NB4 (cell line): ENCODE results near the gene HOXA5.

Source experiments
- DNase-seq: peaks from one replicate; pipeline ENCODE4 v3.0.0; 2010; ENCODE audit warnings: low read depth
- H3K4me3 ChIP-seq: one replicate; pipeline ENCODE4 v1.5.1; 2011; ENCODE audit warnings: mild to moderate bottlenecking, low read depth, low read length, moderate library complexity
- MYC ChIP-seq: IDR thresholded peaks from 2 replicates; pipeline ENCODE4 v1.6.1; 2011; ENCODE audit warnings: low read depth, low read length
- POLR2A ChIP-seq: IDR thresholded peaks from 2 replicates; pipeline ENCODE4 v1.6.1; 2011; ENCODE audit warnings: mild to moderate bottlenecking; ENCODE audit not compliant: insufficient read length; ENCODE audit errors: extremely low read depth
- TF ChIP-seq, protein P1 (sequence below): IDR thresholded peaks from 2 replicates; pipeline ENCODE4 v1.6.1; 2011; ENCODE audit warnings: low read depth, low read length
- TF ChIP-seq, protein P2 (sequence below): IDR thresholded peaks from one replicate; pipeline ENCODE4 v1.5.1; 2012; ENCODE audit warnings: low read depth, low read length

Gene HOXA5

DNA sequence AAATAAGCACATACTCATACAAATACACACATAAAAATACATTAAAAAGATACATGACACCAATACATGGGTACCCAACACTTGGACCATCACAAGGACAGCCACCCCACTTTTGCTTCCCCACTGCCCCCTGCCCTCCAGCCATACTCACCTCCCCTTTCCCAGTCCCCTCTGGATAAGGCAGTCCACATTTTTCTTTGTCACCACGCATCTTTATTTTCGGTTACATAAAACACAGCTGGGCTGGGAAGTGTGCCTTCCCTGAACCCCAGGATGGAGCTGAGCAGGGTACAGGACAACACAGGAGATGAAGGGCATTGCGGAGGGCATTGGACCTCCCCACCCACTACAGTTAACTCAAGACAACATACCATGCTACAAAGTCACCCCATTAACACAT lies 10.0 kb upstream of the HOXA5 start:
- no peak for TF ChIP-seq MYC
- TF ChIP-seq POLR2A = no peak
- TF ChIP-seq, protein P1, sequence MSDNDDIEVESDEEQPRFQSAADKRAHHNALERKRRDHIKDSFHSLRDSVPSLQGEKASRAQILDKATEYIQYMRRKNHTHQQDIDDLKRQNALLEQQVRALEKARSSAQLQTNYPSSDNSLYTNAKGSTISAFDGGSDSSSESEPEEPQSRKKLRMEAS = no peak
- TF ChIP-seq, protein P2, sequence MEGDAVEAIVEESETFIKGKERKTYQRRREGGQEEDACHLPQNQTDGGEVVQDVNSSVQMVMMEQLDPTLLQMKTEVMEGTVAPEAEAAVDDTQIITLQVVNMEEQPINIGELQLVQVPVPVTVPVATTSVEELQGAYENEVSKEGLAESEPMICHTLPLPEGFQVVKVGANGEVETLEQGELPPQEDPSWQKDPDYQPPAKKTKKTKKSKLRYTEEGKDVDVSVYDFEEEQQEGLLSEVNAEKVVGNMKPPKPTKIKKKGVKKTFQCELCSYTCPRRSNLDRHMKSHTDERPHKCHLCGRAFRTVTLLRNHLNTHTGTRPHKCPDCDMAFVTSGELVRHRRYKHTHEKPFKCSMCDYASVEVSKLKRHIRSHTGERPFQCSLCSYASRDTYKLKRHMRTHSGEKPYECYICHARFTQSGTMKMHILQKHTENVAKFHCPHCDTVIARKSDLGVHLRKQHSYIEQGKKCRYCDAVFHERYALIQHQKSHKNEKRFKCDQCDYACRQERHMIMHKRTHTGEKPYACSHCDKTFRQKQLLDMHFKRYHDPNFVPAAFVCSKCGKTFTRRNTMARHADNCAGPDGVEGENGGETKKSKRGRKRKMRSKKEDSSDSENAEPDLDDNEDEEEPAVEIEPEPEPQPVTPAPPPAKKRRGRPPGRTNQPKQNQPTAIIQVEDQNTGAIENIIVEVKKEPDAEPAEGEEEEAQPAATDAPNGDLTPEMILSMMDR = no peak
- DNase-seq = no peak
- H3K4me3 ChIP-seq = no peak overlapping the region

DNA sequence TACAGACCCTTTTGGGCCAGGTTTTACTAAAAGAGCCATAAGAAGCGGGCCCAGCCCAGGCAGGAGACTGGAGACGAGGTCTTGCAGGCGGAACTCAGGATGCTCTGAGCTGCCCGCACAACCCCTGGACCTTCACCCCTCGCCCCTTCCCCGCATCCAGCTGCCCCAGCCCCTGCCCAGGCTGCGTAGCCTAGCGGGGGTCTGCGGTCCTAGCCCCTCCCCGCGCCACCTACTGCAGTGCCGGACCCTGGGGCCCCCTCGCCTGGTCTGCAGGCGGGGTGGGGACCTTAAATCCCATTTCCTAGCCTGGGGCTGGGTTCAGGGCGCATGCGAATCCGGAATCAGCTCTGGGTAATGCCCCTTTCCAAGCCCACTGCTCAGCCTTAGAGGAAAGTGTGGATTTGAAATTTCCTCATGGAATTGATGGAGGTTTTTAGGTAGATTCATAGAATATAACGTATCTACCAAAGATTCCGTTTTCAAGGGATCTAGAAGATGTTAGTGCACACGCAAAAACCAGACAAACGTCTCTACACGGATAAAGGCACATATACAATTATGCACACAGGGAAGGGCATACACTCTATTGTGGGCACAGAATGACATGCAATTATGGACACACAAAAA lies 9.4 kb upstream of the HOXA5 start:
- H3K4me3 ChIP-seq = no peak overlapping the region
- no peak for DNase-seq
- TF ChIP-seq, protein P1 = no peak
- TF ChIP-seq POLR2A (no peak), MYC (no peak)
- TF ChIP-seq, protein P2 = no peak

DNA sequence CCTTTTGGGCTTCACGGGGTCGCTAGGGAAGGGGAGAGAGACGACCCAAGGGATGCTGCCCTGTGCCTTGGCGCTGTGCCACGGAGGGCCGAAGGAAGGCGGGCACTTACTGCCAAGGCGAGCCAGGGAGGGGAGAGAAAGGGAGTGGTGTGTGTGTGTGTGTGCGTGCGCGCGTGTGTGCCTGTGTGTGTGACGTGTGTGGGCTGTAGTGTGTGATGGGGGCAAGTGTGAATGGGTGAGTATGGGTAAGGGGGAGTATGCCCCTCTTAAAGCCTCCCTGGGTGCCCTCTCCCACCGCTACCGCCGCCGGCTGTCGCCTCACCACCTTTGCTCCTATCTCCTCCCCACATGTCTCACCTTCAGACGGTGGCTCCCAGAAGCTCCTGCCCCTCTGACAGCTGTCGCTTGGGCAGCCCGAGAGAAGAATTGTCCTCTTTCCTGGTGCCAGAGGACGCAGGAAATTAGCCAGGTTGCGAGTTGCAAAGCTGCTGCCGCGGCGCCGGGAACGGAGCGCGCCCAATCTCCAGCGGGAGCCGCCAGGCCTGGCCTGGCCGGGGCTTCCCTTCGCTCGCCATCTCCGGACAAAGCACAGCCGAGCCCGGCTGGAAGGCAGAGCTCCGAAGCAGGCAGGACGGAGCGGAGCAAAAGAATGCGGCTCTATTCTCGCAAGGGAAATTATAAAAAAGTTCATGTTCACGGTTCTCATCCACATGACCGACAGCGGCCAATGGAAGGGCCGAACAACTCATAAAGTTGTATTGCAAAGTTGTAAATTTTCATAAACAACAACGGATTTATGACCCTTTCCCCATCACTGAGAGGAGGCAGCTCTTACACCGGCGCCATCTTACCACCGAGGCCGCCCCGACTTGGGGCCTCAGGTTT lies 8.7 kb upstream of the HOXA5 start, which contains the start of gene HOXA3:
Gene HOXA3, minus strand, starts transcription at position 653 of the 885 bp plus-strand sequence. CDS start 41,943 bp downstream, outside the sequence.
- DNase-seq = peak; percentile 23
- TF ChIP-seq, protein P1 = no peak
- TF ChIP-seq POLR2A = no peak
- peak within 1 kb of the TSS; percentile 68 for H3K4me3 ChIP-seq

DNA sequence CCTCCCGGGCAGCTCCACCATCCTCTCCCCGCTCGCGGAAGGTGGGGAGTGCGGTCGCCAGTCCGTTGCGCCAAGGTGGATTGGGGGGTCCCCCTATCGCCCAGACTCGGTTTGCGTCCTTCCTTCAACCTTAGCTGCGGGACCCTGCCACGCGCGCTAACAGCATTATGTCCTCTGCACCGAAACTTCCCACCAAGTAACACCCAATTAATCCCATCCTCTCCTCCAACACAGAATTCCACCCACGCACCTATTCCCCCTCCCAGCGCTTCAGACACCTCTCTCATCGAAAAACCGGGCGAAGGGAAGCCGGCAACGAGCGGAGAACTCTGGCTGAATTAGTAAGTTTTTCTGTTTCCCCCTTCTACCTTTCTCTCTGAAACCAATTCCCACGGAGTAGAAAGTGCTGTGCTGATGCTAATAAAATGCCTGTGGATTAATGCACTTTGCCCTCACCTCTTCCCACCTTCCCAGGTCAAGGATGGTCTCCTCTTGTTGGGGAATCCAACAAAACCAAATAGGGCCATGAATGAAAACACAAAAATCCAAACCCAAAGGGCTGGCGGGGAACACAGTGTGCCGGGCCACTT lies 8.0 kb upstream of the HOXA5 start:
- H3K4me3 ChIP-seq = peak overlapping the region; percentile 68
- TF ChIP-seq POLR2A (no peak), MYC (no peak)
- TF ChIP-seq, protein P2 = peak; percentile 19
- no peak for DNase-seq

DNA sequence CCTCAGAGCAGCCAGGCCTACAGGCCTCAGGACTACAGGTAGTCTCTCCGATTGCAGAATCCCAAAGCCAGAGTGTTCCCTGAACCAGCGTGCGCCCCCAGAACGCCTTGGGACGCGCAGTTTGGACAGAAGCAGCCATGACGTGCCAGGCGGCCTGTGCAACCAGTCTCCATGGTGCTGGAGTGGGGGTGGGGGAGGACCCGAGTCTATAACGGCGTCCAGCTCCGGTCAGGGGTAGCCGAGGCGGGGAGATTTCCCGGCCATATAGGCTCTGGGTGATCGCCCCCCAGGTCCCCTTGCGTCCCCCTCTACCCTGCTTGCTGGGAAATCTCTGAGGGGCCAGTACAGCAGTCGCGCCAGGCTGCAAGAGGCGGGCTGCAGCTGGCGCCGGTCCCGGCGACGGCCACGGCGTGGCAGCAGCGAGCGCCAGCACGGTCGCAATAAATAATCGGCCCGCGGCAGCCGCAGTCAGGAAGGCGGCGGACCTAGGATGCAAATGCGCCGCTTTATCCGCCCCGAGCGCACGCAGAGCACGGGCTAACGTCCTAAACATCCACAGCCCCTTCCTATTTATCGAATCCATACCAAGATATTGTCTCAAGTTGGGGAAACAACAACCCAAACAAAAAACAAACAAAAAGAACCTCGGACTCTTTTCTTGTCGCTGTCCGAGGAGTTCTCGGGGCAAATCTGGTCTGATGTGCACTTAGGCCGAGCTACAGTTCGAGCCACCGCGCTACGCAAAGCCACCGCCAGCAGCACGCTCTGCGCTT lies 7.3 kb upstream of the HOXA5 start:
- TF ChIP-seq MYC = peak; percentile 50; the same call in 1 of the 2 replicates
- TF ChIP-seq, protein P2 = peak; percentile 93
- peak; percentile 29 for TF ChIP-seq POLR2A
- TF ChIP-seq, protein P1 = peak; percentile 33
- peak; percentile 90 for DNase-seq
- H3K4me3 ChIP-seq = peak overlapping the region; percentile 68
